HUES6 (cell line): ENCODE data around the gene DENND1B.

Experiments used
- H3K27ac ChIP-seq: 2 replicates; pipeline ENCODE4 v1.7.0; 2013; ENCODE audit warnings: low read depth, mild to moderate bottlenecking, low read length, inconsistent platforms
- H3K27me3 ChIP-seq: 2 replicates; pipeline ENCODE4 v1.6.1; 2013; ENCODE audit warnings: low read length; ENCODE audit not compliant: control insufficient read depth, insufficient read depth
- H3K36me3 ChIP-seq: 2 replicates; pipeline ENCODE4 v1.6.1; 2013; ENCODE audit warnings: low read length; ENCODE audit not compliant: control insufficient read depth, insufficient read depth
- H3K4me1 ChIP-seq: 2 replicates; pipeline ENCODE4 v1.6.1; 2013; ENCODE audit warnings: low read length; ENCODE audit not compliant: control insufficient read depth, insufficient read depth
- H3K4me3 ChIP-seq: 2 replicates; pipeline ENCODE4 v1.5.1; 2013; ENCODE audit warnings: low read depth, low read length
- H3K9ac ChIP-seq: one replicate; pipeline ENCODE4 v1.6.1; 2013; ENCODE audit warnings: mild to moderate bottlenecking, low read length
- H3K9me3 ChIP-seq: 2 replicates; pipeline ENCODE4 v1.6.1; 2013; ENCODE audit warnings: low read depth, low read length; ENCODE audit not compliant: control insufficient read depth, insufficient read depth

Gene DENND1B

GRCh38 chr1:197622371-197622770 is 152.9 kb downstream of the DENND1B start:
- Histone ChIP-seq H3K9me3 (no peaks in the 10 kb centered on the region), H3K4me3 (no peak overlapping the region), H3K27ac (no peak overlapping the region), H3K9ac (no peak overlapping the region), H3K36me3 (no peaks in the 10 kb centered on the region), H3K4me1 (no peaks in the 10 kb centered on the region), H3K27me3 (no peaks in the 10 kb centered on the region)

GRCh38 chr1:197621761-197622160 is 153.5 kb downstream of the DENND1B start:
- H3K9ac ChIP-seq = no peak overlapping the region
- no peaks in the 10 kb centered on the region for H3K36me3 ChIP-seq
- no peaks in the 10 kb centered on the region for H3K4me1 ChIP-seq
- H3K27ac ChIP-seq = no peak overlapping the region
- H3K27me3 ChIP-seq = no peaks in the 10 kb centered on the region
- H3K4me3 ChIP-seq = no peak overlapping the region
- H3K9me3 ChIP-seq = no peaks in the 10 kb centered on the region

GRCh38 chr1:197620714-197621163 is 154.5 kb downstream of the DENND1B start:
- Histone ChIP-seq H3K4me3 (no peak overlapping the region), H3K4me1 (no peaks in the 10 kb centered on the region), H3K27ac (no peak overlapping the region), H3K36me3 (no peaks in the 10 kb centered on the region), H3K9me3 (no peaks in the 10 kb centered on the region), H3K27me3 (no peaks in the 10 kb centered on the region), H3K9ac (no peak overlapping the region)

- Histone ChIP-seq H3K4me3 (no peak overlapping the region), H3K4me1 (no peaks in the 10 kb centered on the region), H3K9me3 (no peaks in the 10 kb centered on the region), H3K27me3 (no peaks in the 10 kb centered on the region), H3K27ac (no peak overlapping the region), H3K9ac (no peak overlapping the region), H3K36me3 (no peaks in the 10 kb centered on the region)
These were observed 156.2 kb downstream of the DENND1B start for GRCh38 chr1:197619008-197619640.

- Histone ChIP-seq H3K27ac (no peak overlapping the region), H3K27me3 (no peaks in the 10 kb centered on the region), H3K9me3 (no peaks in the 10 kb centered on the region), H3K36me3 (no peaks in the 10 kb centered on the region), H3K4me3 (no peak overlapping the region), H3K4me1 (no peaks in the 10 kb centered on the region), H3K9ac (no peak overlapping the region)
These were observed 157.2 kb downstream of the DENND1B start for GRCh38 chr1:197618061-197618460.

GRCh38 chr1:197615693-197616011 is 159.6 kb downstream of the DENND1B start:
- H3K27ac ChIP-seq = no peak overlapping the region
- no peaks in the 10 kb centered on the region for H3K36me3 ChIP-seq
- H3K4me1 ChIP-seq = no peaks in the 10 kb centered on the region
- no peaks in the 10 kb centered on the region for H3K27me3 ChIP-seq
- no peaks in the 10 kb centered on the region for H3K9me3 ChIP-seq
- H3K4me3 ChIP-seq = no peak overlapping the region
- H3K9ac ChIP-seq = no peak overlapping the region

- no peaks in the 10 kb centered on the region for H3K36me3 ChIP-seq
- H3K9ac ChIP-seq = no peak overlapping the region
- H3K27ac ChIP-seq = no peak overlapping the region
- no peaks in the 10 kb centered on the region for H3K27me3 ChIP-seq
- H3K4me3 ChIP-seq = no peak overlapping the region
- H3K9me3 ChIP-seq = no peaks in the 10 kb centered on the region
- no peaks in the 10 kb centered on the region for H3K4me1 ChIP-seq
These were observed 160.2 kb downstream of the DENND1B start for GRCh38 chr1:197614916-197615692.

- no peaks in the 10 kb centered on the region for H3K27me3 ChIP-seq
- no peaks in the 10 kb centered on the region for H3K36me3 ChIP-seq
These were observed 169.0 kb downstream of the DENND1B start for GRCh38 chr1:197606168-197606845.

GRCh38 chr1:197604302-197604701 is 171.0 kb downstream of the DENND1B start:
- H3K9me3 ChIP-seq = no peaks in the 10 kb centered on the region
- H3K4me3 ChIP-seq = no peak overlapping the region
- H3K27me3 ChIP-seq = no peaks in the 10 kb centered on the region
- H3K36me3 ChIP-seq = no peaks in the 10 kb centered on the region
- H3K9ac ChIP-seq = no peak overlapping the region
- H3K27ac ChIP-seq = no peak overlapping the region
- no peaks in the 10 kb centered on the region for H3K4me1 ChIP-seq

More at GRCh38 chr1:197606168-197606845, 169.0 kb downstream of the DENND1B start:
- no peaks in the 10 kb centered on the region for H3K9me3 ChIP-seq
- H3K9ac ChIP-seq = no peak overlapping the region
- no peak overlapping the region for H3K4me3 ChIP-seq
- no peak overlapping the region for H3K27ac ChIP-seq
- no peaks in the 10 kb centered on the region for H3K4me1 ChIP-seq

- no peak overlapping the region for H3K9ac ChIP-seq
- H3K9me3 ChIP-seq = no peaks in the 10 kb centered on the region
- no peak overlapping the region for H3K27ac ChIP-seq
- no peaks in the 10 kb centered on the region for H3K27me3 ChIP-seq
- no peak overlapping the region for H3K4me3 ChIP-seq
- no peaks in the 10 kb centered on the region for H3K36me3 ChIP-seq
- H3K4me1 ChIP-seq = no peaks in the 10 kb centered on the region
These were observed 174.5 kb downstream of the DENND1B start for GRCh38 chr1:197600751-197601150.

GRCh38 chr1:197599789-197600188 is 175.5 kb downstream of the DENND1B start:
- Histone ChIP-seq H3K36me3 (no peaks in the 10 kb centered on the region), H3K4me3 (no peak overlapping the region), H3K27me3 (no peaks in the 10 kb centered on the region), H3K27ac (no peak overlapping the region), H3K9ac (no peak overlapping the region), H3K9me3 (no peaks in the 10 kb centered on the region), H3K4me1 (no peaks in the 10 kb centered on the region)
